BLaER1 treated with 17β-estradiol and CSF1 and Interleukin-3, amounts not matched to agents 10 nM and 100 nM (cell line): ENCODE results near the gene BMPER.
A peak's percentile ranks its signal among the peaks of the same experiment; 100 is the strongest.

Experiments used
- H3K27ac ChIP-seq, 11 experiments: shearing (Covaris generic); formaldehyde crosslinking; 2 replicates each; pipeline ENCODE4 v1.8.1; 2022
- H3K27me3 ChIP-seq, 11 experiments: shearing (Covaris generic); formaldehyde crosslinking; 2 replicates each; pipeline ENCODE4 v1.8.1; 2022
- H3K36me3 ChIP-seq, 11 experiments: shearing (Covaris generic); formaldehyde crosslinking; 2 replicates each; pipeline ENCODE4 v1.8.1; 2022
- H3K4me1 ChIP-seq, 10 experiments: shearing (Covaris generic); formaldehyde crosslinking; 2 replicates each; pipeline ENCODE4 v1.8.1; 2022
- H3K4me2 ChIP-seq, 11 experiments: shearing (Covaris generic); formaldehyde crosslinking; 2 replicates each; pipeline ENCODE4 v1.8.1; 2022
- H3K4me3 ChIP-seq, 10 experiments: shearing (Covaris generic); formaldehyde crosslinking; 2 replicates each; pipeline ENCODE4 v1.8.1; 2022
- H3K9ac ChIP-seq, 11 experiments: shearing (Covaris generic); formaldehyde crosslinking; 2 replicates each; pipeline ENCODE4 v1.8.1; 2022
- H3K9me3 ChIP-seq, 11 experiments: shearing (Covaris generic); formaldehyde crosslinking; replicated peaks in 1 of 11; 2 replicates each; pipeline ENCODE4 v1.8.1; 2022
- H4K20me1 ChIP-seq, 11 experiments: shearing (Covaris generic); formaldehyde crosslinking; 2 replicates each; pipeline ENCODE4 v1.8.1; 2022
- Cebpa-rat ChIP-seq, 11 experiments: shearing (Covaris generic); IDR thresholded peaks; 2 replicates each; pipeline ENCODE4 v1.8.1; 2022

Gene BMPER

DNA sequence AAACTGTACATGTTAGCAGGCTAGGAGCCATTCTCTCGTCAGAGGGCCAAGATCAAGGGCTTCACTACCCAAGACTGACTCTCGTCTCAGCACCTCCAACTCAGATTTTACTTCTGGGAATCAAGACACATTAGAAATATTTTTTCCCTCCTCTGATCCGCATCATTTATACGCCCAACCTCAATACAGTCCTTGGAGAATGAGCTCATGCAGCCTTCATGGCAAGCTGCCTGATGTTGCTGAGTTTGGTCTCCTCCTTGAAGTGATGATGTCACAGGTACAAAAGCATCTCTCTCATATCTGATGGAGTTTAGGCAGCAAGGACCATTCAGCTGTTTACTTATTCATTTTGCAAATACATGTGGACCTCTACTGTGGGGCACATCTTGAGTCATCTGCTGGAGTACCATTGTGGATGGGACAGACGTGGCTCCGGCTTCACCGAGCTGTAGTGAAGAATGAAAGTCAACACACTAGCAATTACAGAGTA, 114.0 kb downstream of the BMPER start:
- Histone ChIP-seq H3K36me3 (no peaks in the 10 kb centered on the region), H3K4me3 (no peak overlapping the region), H3K4me2 (no peak overlapping the region), H3K9me3 (no peaks in the 10 kb centered on the region), H3K27ac (no peak overlapping the region), H3K9ac (no peak overlapping the region), H4K20me1 (no peaks in the 10 kb centered on the region), H3K4me1 (no peaks in the 10 kb centered on the region), H3K27me3 (no peaks in the 10 kb centered on the region)
- no peak for TF ChIP-seq Cebpa-rat (IDR thresholded peaks at IDR 0.05)

DNA sequence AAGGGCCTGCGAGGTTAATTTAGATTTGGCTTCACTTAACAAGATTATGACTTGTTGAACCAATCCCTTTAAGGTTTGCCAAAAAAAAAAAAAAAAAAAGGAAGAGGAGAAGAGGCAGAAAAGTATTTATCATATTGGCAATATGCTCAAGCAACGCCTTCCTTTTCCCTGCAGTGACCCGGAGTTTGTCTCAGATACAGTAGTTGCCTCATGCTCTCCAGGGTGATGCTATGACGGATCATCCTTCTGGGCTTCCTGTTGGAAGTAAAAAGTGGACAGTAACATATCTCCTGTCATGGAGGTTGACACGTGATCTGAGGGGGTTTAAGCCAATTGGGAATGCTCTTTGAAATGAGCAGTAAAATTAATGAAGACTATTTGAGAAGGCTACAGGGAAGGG, 117.3 kb downstream of the BMPER start:
- Histone ChIP-seq H3K27ac (no peak overlapping the region), H3K9ac (no peak overlapping the region), H3K4me3 (no peak overlapping the region), H3K36me3 (no peaks in the 10 kb centered on the region), H3K4me2 (no peak overlapping the region), H4K20me1 (no peaks in the 10 kb centered on the region; a peak in 1 of 22 replicates), H3K27me3 (no peaks in the 10 kb centered on the region; a peak in 1 of 22 replicates), H3K4me1 (no peaks in the 10 kb centered on the region; a peak in 1 of 20 replicates), H3K9me3 (no peaks in the 10 kb centered on the region)
- no peak for TF ChIP-seq Cebpa-rat (IDR thresholded peaks at IDR 0.05)

DNA sequence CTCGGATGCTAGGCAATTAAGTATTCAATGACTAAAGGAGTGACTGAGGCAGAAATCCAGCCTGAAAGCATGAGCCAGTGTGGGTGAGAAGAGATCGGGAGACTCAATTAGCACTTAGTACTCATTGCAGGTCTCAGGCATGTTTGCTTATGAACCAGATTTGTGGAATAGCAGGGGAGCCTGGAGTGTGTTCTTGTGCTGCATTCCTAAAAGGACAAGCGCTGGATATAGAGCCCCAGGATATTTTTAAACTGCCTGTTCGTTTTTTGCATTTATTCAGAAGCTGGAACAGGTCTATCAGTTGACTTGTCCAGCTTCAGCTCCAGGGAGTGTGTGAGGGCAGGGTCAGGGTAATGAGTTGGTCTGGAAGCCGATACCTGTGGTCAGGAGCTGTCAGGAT, 120.3 kb downstream of the BMPER start:
- Histone ChIP-seq H3K9ac (no peak overlapping the region), H3K36me3 (no peaks in the 10 kb centered on the region), H3K9me3 (no peaks in the 10 kb centered on the region), H3K27ac (no peak overlapping the region), H3K4me2 (no peak overlapping the region), H3K4me3 (no peak overlapping the region), H3K4me1 (no peaks in the 10 kb centered on the region; a peak in 1 of 20 replicates), H4K20me1 (no peaks in the 10 kb centered on the region; a peak in 1 of 22 replicates), H3K27me3 (no peaks in the 10 kb centered on the region; a peak in 1 of 22 replicates)
- TF ChIP-seq Cebpa-rat (IDR thresholded peaks at IDR 0.05), result no peak

DNA sequence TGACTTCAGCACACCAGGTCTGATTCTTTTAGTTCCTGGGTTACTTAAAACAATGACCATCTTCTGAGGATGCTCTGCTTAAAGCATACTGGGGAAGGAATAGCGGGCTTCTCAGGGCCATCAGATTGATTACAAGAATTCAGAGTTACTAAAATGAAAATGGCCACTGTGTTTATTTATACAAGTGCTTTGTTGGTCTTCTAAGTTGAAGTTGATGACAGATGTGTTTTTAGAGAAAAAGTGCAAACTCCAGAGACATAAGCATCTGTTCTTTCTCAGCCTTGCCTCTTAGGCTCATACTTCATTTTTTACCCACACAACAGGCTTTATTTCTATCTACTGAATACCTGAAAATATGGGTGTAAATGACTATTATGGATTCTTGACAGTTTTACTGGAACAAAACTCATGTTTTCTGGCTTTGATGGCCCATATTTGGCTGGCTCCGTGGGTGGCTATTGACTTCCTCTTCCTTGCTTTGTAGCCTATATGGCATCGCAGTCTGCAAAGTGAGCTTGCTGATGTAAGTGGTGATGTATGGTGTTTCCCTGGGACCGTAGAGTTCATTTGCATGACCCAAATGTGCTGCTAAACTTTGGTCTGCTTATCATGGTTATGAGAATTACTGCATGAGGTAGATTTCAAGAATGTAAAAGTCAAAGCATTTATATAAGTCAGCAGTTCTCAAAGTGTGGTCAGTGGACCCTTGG, 121.3 kb downstream of the BMPER start:
- TF ChIP-seq Cebpa-rat (IDR thresholded peaks at IDR 0.05), result no peak
- Histone ChIP-seq H3K9me3 (no peaks in the 10 kb centered on the region), H4K20me1 (no peaks in the 10 kb centered on the region; a peak in 1 of 22 replicates), H3K27me3 (no peaks in the 10 kb centered on the region; a peak in 1 of 22 replicates), H3K27ac (no peak overlapping the region), H3K36me3 (no peaks in the 10 kb centered on the region), H3K9ac (no peak overlapping the region), H3K4me1 (no peaks in the 10 kb centered on the region; a peak in 1 of 20 replicates), H3K4me2 (0 out of 22 replicates have a peak overlapping the region, but pooled peaks of 1 of the 11 experiments have one; percentile 17), H3K4me3 (no peak overlapping the region)

DNA sequence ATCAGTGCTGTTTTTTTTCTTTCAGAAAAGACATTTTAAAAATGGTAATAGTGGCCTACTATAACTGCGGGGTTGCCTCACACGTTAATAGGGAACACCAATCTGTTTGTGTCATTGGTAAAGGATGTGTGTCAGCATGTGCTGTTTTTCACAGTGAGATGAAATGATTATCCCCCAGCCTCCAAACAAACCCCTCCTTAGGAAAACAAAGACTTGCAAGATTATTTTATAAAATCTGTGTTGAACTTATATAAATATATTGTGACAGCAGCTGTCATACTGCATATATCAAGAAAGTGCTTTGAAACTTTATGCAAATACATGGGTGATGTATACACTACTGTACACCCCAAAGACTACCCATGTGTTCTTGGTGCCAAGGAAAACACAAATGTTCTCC, 125.8 kb downstream of the BMPER start:
- Histone ChIP-seq H3K27me3 (no peaks in the 10 kb centered on the region), H3K36me3 (no peaks in the 10 kb centered on the region), H3K4me2 (no peak overlapping the region), H3K9ac (no peak overlapping the region), H4K20me1 (no peaks in the 10 kb centered on the region), H3K4me3 (no peak overlapping the region), H3K27ac (no peak overlapping the region), H3K4me1 (no peaks in the 10 kb centered on the region; a peak in 1 of 20 replicates), H3K9me3 (no peaks in the 10 kb centered on the region)
- TF ChIP-seq Cebpa-rat (IDR thresholded peaks at IDR 0.05), result no peak

DNA sequence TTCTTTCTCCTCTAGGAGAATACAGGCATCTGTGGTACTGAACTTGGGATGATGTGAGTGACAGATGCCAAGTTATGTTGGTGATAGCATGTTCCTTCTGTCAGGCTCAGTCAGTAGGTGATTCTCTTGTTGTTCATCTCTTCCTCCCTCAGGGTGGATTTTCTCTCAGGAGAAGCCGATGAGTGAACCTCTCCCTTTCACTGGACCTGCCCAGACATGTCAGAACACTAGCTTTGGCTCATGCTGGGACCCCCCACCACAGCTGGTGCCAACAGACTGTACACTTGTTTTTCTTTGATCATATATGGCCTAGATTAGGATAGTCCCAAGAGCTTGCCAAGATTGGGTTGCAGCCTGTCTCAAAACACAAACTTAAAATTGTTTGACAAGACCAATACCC, 129.4 kb downstream of the BMPER start:
- H3K36me3 ChIP-seq, result no peaks in the 10 kb centered on the region
- no peak overlapping the region for H3K27ac ChIP-seq
- no peaks in the 10 kb centered on the region for H3K9me3 ChIP-seq
- H3K4me2 ChIP-seq, result peak overlapping the region in 2 of 11 experiments; percentile 11 to 24; a peak in 1 of 22 replicates
- no peaks in the 10 kb centered on the region for H3K27me3 ChIP-seq
- TF ChIP-seq Cebpa-rat (IDR thresholded peaks at IDR 0.05), result no peak
- no peaks in the 10 kb centered on the region for H3K4me1 ChIP-seq
- no peak overlapping the region for H3K9ac ChIP-seq
- H3K4me3 ChIP-seq, result no peak overlapping the region
- H4K20me1 ChIP-seq, result no peaks in the 10 kb centered on the region

DNA sequence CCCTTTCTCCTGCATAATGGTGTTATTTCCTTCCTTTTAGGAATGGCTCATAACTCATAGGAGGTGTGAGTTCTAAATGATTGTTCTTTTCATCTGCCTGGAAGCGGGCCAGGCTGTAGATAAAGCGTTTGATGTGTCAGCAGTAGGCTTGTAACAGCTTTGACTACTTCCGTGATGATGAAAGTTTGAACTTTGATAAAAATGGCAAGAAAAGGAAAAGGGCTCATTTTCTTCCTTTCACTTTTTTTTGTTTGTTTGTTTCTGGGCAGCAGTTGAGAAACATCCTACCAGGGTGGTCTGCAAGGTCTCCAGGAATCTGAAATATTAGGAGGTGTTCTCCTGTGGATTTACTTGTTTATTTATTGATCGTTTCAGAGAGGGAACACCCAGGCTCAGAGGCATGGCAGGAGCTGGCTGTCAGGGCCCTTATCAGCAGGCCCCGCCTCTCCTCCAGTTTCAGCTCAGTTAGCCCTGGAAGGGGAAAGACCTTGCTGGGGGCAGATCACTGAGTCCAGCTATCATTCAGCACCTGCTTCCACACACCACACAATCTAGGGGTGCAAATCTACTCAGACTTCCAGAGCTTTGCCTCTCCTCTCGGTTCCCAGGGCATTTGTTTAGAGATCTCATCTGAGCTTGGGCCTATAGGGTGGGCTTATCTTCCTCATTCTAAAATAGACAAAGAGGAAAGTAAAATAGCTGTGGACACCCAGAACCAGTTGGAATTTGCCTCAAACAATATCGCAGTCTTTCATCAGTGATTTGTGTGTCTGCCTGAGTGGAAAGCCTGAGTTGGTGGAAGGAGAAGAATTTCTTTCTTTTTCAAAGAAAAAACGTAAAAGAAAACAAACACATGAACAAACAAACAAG, 130.9 kb downstream of the BMPER start:
- Histone ChIP-seq H3K27ac (no peak overlapping the region), H3K27me3 (no peaks in the 10 kb centered on the region), H4K20me1 (no peaks in the 10 kb centered on the region), H3K4me3 (no peak overlapping the region), H3K4me2 (no peak overlapping the region), H3K9ac (no peak overlapping the region), H3K9me3 (no peaks in the 10 kb centered on the region), H3K36me3 (no peaks in the 10 kb centered on the region), H3K4me1 (no peaks in the 10 kb centered on the region)
- no peak for TF ChIP-seq Cebpa-rat (IDR thresholded peaks at IDR 0.05)

DNA sequence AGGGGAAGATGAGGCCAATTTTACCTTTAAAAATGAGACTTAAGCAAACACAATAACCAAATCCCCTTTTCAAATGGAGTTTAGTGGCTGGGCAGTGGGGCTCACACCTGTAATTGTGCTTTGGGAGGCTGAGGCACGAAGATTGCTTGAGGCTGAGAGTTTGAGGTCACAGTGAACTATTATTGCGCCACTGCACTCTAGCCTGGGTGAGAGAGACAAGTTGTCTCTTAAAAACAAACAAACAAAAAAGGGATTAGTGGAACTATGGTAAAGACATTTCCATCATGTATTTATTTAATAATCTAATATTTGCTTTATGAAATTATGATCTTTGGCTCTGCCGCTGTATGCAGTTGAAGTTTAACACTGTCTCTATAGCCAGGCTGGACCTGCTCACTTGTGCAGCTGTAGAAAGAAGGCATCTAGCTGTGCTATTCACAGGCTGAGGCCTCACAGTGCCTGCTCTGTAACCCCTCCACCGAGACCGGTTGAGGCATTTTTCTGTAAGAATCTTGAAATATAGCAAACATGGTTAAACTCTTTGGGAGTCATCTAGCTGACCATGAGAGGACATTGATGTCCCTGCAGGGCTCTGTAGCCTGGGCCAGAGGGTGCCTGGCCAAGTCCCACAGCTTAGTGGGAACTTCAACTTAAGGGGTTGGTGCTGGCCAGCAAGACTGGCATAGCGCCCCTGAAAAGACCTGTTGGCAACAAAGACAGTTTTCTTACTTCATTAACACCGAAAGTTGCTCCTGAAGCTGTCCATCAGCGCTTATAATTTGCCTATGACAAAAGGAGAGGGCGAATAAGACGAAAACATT, 131.8 kb downstream of the BMPER start:
- no peaks in the 10 kb centered on the region for H3K27me3 ChIP-seq
- no peak overlapping the region for H3K9ac ChIP-seq
- no peak for TF ChIP-seq Cebpa-rat (IDR thresholded peaks at IDR 0.05)
- H3K4me2 ChIP-seq, result no peak overlapping the region
- H3K27ac ChIP-seq, result no peak overlapping the region
- no peaks in the 10 kb centered on the region for H3K9me3 ChIP-seq
- no peaks in the 10 kb centered on the region for H3K36me3 ChIP-seq
- H4K20me1 ChIP-seq, result no peaks in the 10 kb centered on the region
- H3K4me3 ChIP-seq, result no peak overlapping the region
- H3K4me1 ChIP-seq, result no peaks in the 10 kb centered on the region
